Stimulated activated CD4-positive, alpha-beta T cell treated with anti-CD3 and anti-CD28 coated beads, TNF-alpha, amount 100 ng/mL, for 24 hours (primary cell): ENCODE results near the gene GABRG3.

Experiments used
- DNase-seq, 3 experiments: peaks; one replicate each; pipeline ENCODE4 v3.0.0-alpha.2; 2020; ENCODE audit warnings: low read depth in 3 of 3

The GABRG3 gene

DNA sequence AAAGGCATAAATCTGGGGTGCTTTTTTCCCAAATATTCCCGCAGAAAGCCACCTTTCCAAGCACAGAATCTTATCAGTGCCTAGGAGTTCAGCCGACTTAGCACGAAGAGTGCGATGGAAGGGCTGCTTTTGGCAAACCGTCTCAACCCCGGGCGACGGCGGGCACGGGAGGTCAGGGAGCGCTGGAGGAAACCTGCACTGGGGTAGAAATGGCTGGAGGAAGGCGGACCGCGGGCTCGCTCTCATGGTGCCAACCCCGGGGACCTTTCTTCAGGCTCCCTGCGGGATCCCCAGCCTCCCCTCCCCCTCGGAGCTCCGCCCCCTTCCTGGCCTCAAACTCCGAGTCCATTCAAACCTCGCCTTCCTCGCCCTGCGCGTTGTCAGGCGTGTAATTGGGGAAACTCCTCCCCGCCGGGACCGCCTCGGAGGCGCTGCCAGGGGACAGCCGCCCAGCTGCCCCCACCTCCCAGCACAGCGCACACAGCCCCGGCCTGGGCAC, at the start of gene GABRG3:
Gene GABRG3, plus strand, starts transcription at position 470 of the 499 bp plus-strand sequence.
- DNase-seq = no peak

DNA sequence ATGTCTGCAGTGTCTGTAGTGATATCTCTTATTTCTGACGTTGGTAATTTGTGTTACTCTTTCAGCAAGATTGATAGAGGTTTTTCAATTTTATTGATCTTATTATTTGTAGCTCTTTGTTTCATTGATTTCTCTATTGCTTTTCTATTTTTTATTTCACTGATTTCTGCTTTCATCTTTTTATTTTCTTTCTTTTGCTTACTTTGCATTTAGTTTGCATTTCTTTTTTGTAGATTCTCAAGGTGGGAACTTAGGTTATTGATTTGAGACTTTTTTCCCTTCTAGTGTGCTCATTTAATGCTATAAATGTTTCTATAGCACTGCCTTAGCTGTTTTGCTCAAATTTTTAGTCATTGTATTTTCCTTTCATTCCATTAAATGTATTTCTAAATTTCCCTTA, 49.5 kb upstream of the GABRG3 start:
- DNase-seq = no peak

DNA sequence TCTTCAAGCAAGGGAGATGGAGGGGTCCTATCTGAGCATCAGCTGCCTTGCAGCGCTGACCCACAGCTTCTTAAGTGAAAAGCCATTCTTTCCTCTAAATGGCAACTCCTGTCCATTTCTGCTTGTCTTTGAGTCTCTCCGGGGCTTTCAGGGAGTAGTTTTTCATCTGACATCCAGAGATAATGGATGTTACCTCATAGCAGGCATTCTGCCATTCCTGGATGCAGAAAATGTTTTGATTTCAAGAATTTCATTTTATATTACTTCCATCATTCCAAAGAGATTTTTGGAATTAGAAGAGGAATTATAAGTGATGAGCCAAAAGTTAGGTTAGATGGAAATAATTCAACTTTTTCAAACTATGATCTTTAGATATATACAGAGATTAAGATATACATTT, 44.9 kb upstream of the GABRG3 start:
- no peak for DNase-seq

DNA sequence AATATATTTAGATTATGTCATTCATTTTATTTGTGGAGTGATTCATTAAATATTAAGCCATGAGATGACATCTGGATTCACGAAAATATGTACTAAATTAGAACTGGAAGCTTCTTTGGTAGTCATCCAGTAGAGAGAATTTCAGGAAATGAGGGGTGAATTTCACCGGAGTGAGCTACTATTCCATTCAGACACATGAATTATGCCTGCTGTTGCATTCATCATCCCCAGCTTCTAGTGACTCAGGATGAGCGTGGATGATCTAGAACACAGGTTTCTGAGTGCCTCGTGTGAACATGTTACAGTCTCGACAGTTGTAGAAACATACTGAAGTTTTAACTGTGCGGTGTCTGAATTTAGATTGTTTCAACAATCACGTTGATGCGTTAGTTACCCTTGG, 42.9 kb upstream of the GABRG3 start:
- DNase-seq = no peak

DNA sequence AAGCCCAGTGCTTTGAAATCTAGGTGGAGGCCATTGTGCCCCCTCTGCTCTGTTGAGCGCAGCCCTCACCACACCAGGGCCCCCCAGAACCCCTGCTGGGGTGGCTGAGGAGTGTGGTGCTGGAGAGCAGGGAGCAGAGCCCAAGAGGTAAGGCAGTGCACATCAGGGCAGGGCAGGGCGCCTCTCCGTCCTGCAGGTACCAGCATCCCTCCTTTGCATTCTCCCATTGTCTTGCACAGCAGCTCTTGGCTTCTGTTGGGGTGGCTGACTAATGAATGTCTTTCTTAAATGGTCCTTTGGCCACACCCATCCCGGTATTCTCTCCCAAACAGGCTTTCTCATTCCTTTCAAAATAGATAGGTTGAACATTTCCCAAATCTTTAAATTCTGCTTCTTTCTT, 41.4 kb upstream of the GABRG3 start:
- DNase-seq = no peak

DNA sequence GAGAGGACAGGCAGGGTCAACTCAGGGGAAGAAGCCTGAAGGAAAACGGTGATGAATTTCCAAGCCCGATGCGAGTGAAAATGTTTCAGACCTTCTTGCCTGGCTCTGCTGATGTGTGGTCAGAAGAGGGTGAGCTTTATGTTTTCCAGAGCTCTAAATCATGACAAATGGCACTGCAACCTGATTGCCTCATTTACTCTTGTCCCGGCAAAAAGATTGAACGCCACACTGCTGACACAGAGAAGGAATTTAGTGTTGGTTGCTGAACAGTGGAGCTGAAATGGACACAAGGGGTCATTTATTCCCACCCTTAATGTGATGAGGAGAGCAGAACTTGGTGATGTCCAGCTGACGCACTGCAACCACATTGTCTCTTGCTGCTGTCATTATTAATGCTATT, 36.1 kb upstream of the GABRG3 start:
- DNase-seq = no peak

DNA sequence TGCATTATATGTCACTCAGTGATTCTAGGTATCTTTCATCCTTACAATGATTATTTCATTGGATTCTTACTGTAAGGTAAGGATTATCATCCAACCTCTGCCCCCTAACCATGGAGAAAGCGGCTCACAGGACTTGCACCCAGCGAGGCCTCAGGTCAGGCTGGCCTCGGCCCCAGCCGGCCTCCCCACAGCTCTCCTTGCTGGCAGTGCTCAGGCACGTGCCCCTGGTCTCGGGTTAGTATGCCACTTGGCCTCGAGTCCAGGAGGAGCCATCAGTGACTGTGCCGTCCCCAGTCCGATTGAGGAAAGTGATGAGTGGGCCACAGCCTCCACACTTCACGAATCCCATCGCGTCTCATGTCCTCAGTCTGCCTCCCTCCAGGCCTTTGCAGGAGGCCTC, 35.7 kb upstream of the GABRG3 start:
- no peak for DNase-seq

DNA sequence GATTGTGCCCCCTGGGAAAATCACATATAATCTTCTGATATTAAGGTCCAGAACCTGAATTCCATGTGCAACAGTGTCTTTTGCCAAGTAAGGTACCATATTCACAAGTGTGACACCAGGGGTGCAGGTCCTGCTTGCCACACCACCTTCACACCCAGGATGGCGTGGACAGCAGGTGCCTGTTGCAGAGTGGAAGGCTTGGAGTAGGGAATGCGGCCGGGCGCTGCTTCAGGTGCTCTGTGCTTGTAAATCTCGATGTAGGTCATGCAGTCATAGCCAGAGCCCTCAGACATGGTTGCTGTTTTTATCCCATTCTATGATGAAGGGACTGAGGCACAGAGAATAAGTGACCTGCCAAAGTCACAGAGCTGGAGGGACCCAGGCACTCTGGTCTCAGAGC, 34.5 kb upstream of the GABRG3 start:
- no peak for DNase-seq

DNA sequence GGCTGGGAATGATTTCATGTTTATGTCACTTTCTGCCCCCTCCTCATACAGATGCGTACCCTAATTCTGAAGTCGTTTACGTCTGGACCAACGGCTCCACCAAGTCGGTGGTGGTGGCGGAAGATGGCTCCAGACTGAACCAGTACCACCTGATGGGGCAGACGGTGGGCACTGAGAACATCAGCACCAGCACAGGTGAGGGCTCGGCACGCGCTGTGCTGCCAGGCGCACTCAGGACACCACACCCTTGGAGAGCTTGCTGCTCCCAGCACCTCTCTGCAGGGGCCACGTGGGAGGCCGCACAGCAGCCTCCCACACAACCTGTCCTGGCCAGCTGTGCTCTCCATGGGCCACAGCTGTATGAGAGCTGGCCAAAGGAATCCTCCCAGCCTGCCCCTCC, 33.8 kb upstream of the GABRG3 start:
- no peak for DNase-seq

DNA sequence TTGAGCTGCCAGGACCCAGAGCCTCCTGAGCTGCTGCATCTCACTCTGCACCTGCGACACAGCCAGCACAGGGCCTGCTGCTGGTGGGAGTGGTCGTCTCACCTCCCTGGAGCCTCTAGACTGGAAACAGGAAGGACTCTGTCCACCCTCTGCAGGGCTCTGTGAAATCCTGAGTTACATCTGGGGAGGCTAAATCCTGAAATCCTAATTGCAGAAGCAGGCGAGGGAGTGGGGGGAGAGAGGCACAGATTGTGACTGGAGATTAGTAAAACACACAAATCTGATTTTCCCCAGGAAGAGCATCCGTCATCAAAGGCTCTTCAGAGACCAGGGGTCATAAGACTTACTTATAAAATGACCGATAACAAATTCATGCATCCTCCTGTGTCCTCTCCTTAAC, 31.6 kb upstream of the GABRG3 start:
- DNase-seq = no peak

DNA sequence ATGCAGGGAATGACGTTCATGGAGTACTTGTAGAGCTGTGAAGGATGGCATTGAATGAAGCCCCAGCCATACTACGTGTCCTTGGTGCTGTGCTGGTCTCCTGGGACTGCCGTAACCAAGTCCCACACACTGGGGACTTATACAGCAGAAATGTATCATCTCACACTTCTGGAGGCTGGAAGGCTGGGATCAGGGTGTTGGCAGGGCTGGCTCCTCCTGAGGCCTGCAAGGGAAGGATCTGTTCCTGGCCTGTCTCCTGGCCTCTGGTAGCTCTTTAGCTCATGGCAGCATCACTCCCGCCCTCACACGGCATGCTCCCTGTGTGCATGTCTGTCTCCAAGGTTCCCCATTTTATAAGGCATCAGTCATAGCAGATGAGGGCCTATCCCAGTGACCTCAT, 29.5 kb upstream of the GABRG3 start:
- DNase-seq = no peak

DNA sequence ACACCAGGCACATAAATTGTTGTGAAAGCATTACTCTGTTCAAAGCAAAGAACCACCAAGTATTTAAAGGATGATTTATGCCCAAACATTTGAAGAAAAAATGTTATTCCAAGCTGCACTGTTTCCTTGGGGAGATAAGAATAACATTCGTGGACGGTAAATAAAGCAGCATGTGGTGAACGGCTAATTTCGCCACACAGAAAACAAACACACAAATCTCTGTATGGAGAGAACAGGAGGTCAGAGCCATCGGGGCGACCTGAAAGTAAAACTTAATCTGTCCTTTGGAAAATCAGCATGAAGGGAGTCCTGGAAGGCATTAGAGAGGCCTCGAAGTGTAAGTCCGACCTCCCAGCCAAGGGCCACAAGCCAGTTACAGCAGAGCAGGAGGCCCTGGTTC, 27.1 kb upstream of the GABRG3 start:
- no peak for DNase-seq

DNA sequence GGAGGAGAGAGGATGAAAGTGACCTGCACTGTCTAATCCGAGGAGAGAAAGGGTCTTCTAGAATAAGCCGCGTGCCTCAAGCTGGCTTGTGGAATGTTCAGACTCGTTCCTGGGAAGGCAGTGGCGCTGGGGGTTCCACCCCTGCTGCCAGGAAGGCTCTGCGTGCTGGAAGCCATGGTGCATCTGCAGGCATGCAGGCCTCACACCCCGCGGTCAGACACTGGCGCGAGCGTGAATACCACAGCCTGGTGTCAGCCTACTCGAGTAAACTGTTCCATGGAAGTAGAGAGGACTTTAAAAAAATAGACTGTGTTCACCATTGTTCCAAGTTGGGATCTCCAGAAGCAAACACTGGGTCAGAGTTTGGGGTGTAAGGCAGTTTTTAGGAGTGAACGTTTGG, 25.9 kb upstream of the GABRG3 start:
- DNase-seq = no peak

DNA sequence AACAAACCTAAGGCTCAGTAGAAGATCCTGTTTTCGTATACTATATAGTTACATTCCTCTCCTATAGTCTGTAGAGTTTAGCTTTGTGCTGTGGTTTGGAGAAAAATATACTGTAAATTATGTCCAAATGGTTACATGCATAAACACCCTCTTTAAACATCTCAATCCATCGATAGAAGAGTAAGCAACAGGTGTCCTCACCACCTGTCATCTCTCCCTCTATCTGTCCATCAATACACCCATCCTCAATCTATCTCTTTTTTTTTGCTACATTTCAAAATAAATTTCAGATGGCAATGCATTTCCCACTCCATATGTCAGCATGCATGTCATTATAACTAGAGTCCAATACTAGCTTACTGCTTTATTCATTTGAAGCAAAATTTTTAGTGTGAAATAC, 21.0 kb upstream of the GABRG3 start:
- DNase-seq = no peak

DNA sequence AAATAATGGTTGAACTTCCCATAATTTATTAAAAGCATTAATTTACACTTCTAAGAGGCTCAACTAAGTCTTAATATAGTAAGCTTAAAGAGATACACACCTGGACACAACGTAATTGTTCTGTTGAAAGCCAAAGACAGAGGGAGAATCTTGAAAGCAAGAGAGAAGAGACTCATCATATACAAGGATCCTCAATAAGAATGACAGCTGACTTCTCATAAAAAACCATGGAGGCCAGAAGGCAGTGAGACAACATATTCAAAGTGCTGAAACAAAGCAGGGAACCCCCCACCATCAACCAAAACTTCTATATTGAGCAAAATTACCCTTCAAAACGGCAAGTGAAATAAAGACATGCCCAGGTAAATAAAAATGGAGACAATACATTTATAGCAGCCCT, 16.6 kb upstream of the GABRG3 start:
- no peak for DNase-seq

DNA sequence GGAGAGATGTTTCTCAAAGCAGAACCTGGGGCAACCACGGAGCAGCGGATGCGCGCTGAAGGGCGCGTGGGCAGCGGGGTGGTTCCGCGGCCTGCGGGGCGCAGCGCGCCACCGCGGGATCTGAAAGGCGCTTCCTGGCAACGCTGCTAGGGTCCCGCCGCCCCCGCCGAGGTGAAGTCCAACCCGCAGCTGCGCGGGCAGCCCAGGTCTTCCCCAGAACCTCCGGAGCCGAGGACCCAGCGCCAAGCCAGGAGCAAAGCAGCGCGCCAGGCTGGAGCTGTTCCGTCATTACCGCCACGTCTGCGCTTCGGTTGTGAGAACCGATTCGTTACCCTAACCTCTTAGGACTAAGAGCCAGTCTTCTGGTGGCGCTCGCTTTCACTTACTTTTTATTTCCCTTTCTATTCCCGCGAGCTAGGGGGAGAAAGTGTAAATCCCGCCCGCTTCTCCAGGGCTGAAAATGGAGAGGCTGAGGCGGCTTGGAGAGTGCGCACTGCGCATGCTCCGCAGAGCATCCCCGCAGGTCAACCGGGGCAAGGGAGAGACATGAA, 3.2 kb upstream of the GABRG3 start:
- DNase-seq = no peak

DNA sequence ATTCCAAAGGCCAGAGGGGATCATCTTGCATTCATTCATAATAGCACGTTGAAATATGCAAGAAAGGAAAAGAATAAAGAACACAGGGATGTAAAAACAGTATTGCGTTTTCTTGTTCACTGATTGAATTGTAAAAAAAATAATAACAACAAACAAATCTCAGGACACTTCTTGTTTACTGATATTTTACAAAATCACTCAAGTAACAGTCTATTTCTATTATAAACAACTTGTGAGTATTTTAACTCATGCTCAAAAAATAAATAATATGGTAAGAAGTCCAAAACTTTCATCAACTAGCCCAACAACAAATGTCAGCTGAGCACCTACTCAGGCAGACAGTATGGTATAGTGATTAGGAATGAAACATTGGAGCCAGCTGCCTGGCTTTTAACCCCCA, 2.2 kb upstream of the GABRG3 start:
- DNase-seq = no peak

DNA sequence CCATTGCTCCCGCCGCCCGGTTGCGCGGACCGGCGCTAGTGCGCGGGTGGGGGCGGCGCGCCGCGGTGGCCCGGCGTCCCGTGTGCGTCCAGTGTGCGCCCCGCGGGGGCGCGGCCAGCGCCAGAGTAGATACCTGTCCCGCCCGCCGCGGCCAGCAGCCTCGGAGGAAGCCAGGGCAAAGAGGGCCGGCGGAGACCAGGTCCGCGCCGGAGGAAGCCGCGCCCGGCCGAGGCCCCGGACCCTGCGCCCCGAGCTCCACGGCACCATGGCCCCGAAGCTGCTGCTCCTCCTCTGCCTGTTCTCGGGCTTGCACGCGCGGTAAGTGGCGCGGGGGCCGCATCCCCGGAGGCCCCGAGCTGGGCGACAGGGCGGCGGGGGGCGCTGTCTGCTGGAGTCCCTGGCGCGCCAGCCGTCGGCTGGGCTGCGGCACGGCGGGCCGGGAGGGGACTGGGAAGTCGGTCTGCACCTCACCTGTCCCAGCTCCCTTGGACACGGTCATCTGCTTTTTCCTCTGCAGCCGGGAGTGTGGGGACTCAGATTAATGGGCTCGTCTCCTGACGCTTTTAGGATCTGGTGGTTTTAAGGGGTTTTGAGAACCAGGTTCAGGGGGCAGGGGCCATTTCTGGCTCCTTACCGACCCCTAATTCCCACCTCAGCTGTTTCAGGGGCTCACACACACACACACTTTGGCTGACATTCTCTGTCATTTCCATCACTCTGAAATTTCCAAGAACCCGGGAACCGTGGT, 464 bp downstream of the GABRG3 start:
- no peak for DNase-seq

DNA sequence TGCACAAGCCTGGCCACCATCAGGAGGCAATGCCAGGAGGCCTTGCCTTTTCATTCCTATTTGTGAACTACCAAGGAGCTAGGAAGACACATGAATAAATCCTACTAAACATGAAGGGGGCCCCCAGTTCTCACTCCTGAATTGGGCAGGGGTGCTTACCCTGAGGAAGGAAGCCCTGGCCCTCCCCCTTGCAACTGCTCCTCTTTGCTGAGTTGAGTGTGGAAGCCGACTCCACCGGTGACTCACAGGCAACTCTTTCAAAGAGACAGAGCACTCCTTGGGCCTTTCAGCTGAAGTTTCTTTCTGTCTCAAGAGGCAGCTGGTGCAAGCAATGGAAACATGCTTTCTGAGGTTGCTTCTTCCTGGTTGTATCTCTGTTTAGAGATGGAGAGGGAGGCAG, 1.7 kb downstream of the GABRG3 start:
- no peak for DNase-seq

DNA sequence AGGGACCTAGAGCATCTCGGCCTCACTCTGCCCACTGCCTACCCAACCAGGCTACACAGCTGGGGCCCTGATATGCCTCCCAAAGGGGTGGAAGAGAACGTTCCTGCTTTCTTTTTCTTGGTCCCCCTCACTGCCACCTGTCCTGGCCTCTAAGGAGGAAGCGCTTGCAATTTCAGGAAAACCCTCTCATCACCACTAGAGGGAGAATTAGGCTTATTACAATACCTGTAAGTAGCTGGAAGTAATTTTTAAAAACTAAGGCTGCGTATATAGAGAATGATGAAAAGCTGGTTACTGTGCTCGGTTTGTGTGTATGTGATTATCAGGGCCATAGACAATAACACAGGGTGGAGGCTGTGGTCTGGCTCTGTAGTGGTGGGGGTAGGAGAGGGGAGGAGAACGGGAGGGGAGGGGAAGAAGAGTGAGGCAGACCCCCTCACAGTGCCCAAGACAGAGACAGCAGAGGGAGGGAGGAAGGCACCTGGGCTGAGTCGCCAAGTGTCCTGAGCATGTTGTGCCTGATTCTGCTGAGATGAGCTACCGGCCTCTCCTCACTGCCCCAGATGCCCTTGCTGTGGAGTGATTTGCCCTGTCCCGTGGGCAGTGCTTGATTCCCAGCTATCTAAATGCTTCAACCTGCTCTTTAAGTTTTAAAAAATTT, 3.3 kb downstream of the GABRG3 start:
- no peak for DNase-seq

DNA sequence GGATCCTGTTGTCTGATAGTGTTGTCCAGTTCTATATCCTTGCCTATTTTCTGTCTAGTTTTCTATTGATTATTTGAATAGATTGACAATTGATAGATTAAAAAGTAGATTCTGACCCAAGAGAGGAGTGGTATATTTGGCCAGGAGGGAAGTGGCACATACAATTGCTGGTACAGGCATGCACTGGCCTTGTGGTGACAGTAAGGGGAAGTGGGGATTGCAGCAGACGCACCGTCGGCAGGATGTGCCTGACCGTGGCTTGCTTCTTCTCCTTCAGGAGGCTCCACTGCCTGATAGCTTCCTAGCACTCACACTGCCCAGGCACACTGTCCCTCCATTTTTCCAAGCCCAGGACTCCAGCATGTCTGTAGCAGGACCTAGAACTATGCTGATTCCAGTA, 10.5 kb downstream of the GABRG3 start:
- DNase-seq = no peak

DNA sequence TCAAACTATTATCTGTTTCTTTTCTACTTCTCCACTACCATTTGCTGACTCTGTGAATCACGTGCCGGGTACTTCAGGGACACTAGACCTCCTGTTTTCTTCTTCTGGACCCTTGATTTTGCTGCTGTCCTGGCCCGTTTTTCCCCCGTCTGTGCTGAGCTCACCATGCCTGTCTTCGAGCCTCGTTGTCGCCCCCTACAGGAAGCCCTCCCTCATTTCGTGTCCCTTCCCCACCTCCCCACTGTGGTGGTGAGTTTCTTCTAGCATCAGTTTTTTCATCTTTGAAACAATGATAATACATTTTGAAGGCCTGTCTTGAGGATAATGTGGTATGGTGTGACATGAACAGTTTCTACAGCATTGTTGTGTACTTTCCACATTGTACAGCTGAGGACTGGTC, 12.8 kb downstream of the GABRG3 start:
- DNase-seq = no peak

DNA sequence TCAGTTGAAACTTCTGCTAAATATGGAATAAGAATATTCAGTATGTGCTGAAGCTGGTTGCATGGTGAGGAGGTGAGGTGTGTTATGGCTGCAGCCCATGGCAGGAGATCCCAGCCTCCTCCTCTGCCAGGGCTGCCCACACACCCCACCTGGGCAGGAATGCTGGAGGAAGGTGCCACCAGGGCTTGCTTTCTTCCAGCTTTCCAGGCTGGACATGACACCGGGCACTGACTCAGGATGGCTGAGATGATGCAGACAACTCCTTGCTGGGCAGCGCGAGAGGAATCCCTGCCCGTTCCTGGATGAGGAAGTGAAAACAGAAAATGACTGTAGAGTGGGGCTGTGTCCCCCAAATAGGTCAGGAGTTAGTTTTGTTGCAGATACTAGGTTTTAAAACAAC, 14.1 kb downstream of the GABRG3 start:
- no peak for DNase-seq
